B cell (primary cell): Measurements from ENCODE around the gene SPOCD1. TPM values are rescaled to one million over a fixed set of nuclear protein-coding genes. Genes with fewer than 3 reads are reported as not detected.

ENCODE experiments used
- ATAC-seq: fragments of 200-7000 bp; cut with Tn5 transposase; one replicate; pipeline ENCODE4 v1.10.0; 2021; ENCODE audit warnings: low read depth, mild to moderate bottlenecking, moderate number of reproducible peaks, moderate library complexity
- CTCF ChIA-PET: fragments of 350-600 bp; sonication (Branson Sonifier 250); formaldehyde crosslinking; loops from one replicate; lab custom pipeline; 2021; ENCODE audit warnings: antibody characterized with exemption, inconsistent platforms; lab: Charles Lee
- POLR2A ChIA-PET: fragments of 350-600 bp; sonication (Branson Sonifier 250); formaldehyde crosslinking; loops from one replicate; lab custom pipeline; 2021; ENCODE audit warnings: antibody characterized with exemption; lab: Charles Lee
- DNase-seq: peaks from one replicate; pipeline ENCODE4 v3.0.0; 2013
- H2AFZ ChIP-seq: 2 replicates; pipeline ENCODE4 v1.6.1; 2012; ENCODE audit warnings: mild to moderate bottlenecking, low read depth, low read length; ENCODE audit not compliant: insufficient read depth, poor library complexity, severe bottlenecking
- H3K27ac ChIP-seq, 2 donors: 1 replicate in 1 of 2; 2 replicates in 1 of 2; pipeline ENCODE4 v1.5.1; 2012 to 2013; ENCODE audit warnings: low read length in 2 of 2, mild to moderate bottlenecking in 2 of 2, moderate library complexity in 1 of 2
- H3K27me3 ChIP-seq, 4 experiments: fragments of 200-600 bp in 1 of 4; sonication (generic) in 1 of 4; replicated peaks in 1 of 4; 1 replicate in 2 of 4; 2 replicates in 2 of 4; pipeline versions ENCODE4 v1.6.1 to v1.7.0; 2013 to 2016; ENCODE audit warnings: low read length in 3 of 4, mild to moderate bottlenecking in 2 of 4, mixed read lengths in 1 of 4, moderate library complexity in 1 of 4; ENCODE audit not compliant: insufficient read depth in 4 of 4, control insufficient read depth in 3 of 4; ENCODE audit errors: control extremely low read depth in 1 of 4
- H3K36me3 ChIP-seq, 2 experiments: replicated peaks in 1 of 2; 1 replicate in 1 of 2; 2 replicates in 1 of 2; pipeline versions ENCODE4 v1.6.1 to v1.7.1; 2013; ENCODE audit warnings: low read length in 1 of 2; ENCODE audit not compliant: insufficient read depth in 2 of 2, control insufficient read depth in 1 of 2; ENCODE audit errors: control extremely low read depth in 1 of 2, extremely low read depth in 1 of 2
- H3K4me1 ChIP-seq, 2 donors: fragments of 200-600 bp in 1 of 2; sonication (generic) in 1 of 2; 1 replicate in 1 of 2; 2 replicates in 1 of 2; pipeline versions ENCODE4 v1.5.1 to v1.6.1; 2013 to 2017; ENCODE audit warnings: low read length in 2 of 2; ENCODE audit not compliant: control insufficient read depth in 2 of 2, insufficient read depth in 2 of 2
- H3K4me2 ChIP-seq: replicated peaks from 2 replicates; pipeline ENCODE3; 2012; ENCODE audit warnings: mild to moderate bottlenecking, low read depth, low read length; ENCODE audit not compliant: poor library complexity, severe bottlenecking
- H3K4me3 ChIP-seq, 5 experiments: fragments of 200-600 bp in 1 of 5; sonication (generic) in 1 of 5; 1 replicate in 3 of 5; 2 replicates in 2 of 5; pipeline versions ENCODE4 v1.5.1 to v1.7.0; 2011 to 2016; ENCODE audit warnings: low read length in 4 of 5, mild to moderate bottlenecking in 4 of 5, low read depth in 2 of 5, control low read depth in 1 of 5, moderate library complexity in 1 of 5; ENCODE audit not compliant: insufficient read depth in 1 of 5; ENCODE audit errors: control extremely low read depth in 1 of 5, extremely low read depth in 1 of 5
- H3K79me2 ChIP-seq: fragments of 200-600 bp; sonication (generic); one replicate; pipeline ENCODE4 v1.6.0; 2016; ENCODE audit warnings: low read length; ENCODE audit not compliant: control insufficient read depth, insufficient read depth
- H3K9ac ChIP-seq: fragments of 200-600 bp; sonication (generic); 2 replicates; pipeline ENCODE4 v1.6.1; 2017; ENCODE audit warnings: mild to moderate bottlenecking, low read length, moderate library complexity
- H3K9me3 ChIP-seq, 3 donors: one replicate each; pipeline versions ENCODE4 v1.6.1 to v1.7.1; 2013; ENCODE audit warnings: low read length in 2 of 3; ENCODE audit not compliant: control insufficient read depth in 2 of 3, insufficient read depth in 1 of 3; ENCODE audit errors: control extremely low read depth in 1 of 3
- H4K20me1 ChIP-seq: 2 replicates; pipeline ENCODE4 v1.6.0; 2012; ENCODE audit warnings: mild to moderate bottlenecking, low read length; ENCODE audit not compliant: insufficient read depth, control insufficient read depth, poor library complexity, severe bottlenecking
- H3K27ac Mint-ChIP-seq: one replicate; pipeline ENCODE4 v1.8.0; 2021; ENCODE audit warnings: mixed read lengths
- H3K27me3 Mint-ChIP-seq: one replicate; pipeline ENCODE4 v1.8.0; 2021; ENCODE audit warnings: mixed read lengths
- H3K4me1 Mint-ChIP-seq: one replicate; pipeline ENCODE4 v1.8.0; 2021; ENCODE audit warnings: mixed read lengths
- H3K4me3 Mint-ChIP-seq: one replicate; pipeline ENCODE4 v1.8.0; 2021; ENCODE audit warnings: mixed read lengths
- H3K9me3 Mint-ChIP-seq: one replicate; pipeline ENCODE4 v1.8.0; 2022; ENCODE audit warnings: mixed read lengths; ENCODE audit not compliant: insufficient read depth
- EZH2 ChIP-seq: IDR thresholded peaks from 2 replicates; pipeline ENCODE4 v1.6.1; 2012; ENCODE audit warnings: borderline replicate concordance, low read depth, mild to moderate bottlenecking, moderate library complexity, low read length; ENCODE audit not compliant: insufficient read depth, poor library complexity, severe bottlenecking
- WGBS: methylation state at CpG from one replicate; pipeline ENCODE4 v1.1.5; 2013; ENCODE audit warnings: missing lambda C conversion rate; ENCODE audit not compliant: insufficient coverage; 5-methylcytosine and 5-hydroxymethylcytosine counted together
- intact Hi-C: fragments of 100-400 bp; cut with micrococcal nuclease; formaldehyde crosslinking; loops from one replicate; pipeline ENCODE4 v1.10.0; 2022
- polyA plus RNA-seq: library from polyadenylated mRNA; depleted of rRNA; stranded (reverse); fragments of >200 nt; gene quantifications from 2 replicates; pipeline ENCODE4 v1.2.3, GENCODE V29; 2012
- total RNA-seq, 2 donors: library from RNA; stranded (reverse); fragments of 120-200 nt in 1 of 2; gene quantifications; 1 replicate in 1 of 2; 2 replicates in 1 of 2; pipeline versions ENCODE4 v1.2.3 to v1.2.4, GENCODE V29; 2013 to 2022
- TF ChIP-seq, protein P1 (sequence below): fragments of 200-600 bp; IDR thresholded peaks from one replicate; pipeline ENCODE4 v1.8.0; 2022; ENCODE audit warnings: antibody characterized with exemption, mild to moderate bottlenecking

Gene SPOCD1
- total and polyA plus RNA-seq, 2 donors (not counting 1 experiment from before 2014, with no cell fraction given): not detected

GRCh38 chr1:31752258-31752657 lies 63.6 kb downstream of the SPOCD1 start:
- Mint-ChIP-seq H3K4me1 (peaks cover 21% of the 10 kb centered on the region), H3K9me3 (no peaks in the 10 kb centered on the region), H3K27me3 (peaks cover 18% of the 10 kb centered on the region), H3K27ac (no peak overlapping the region), H3K4me3 (no peak overlapping the region)
- no peaks in the 10 kb centered on the region for H4K20me1 ChIP-seq
- 42% methylated on average over 6 of the region's 7 CpGs for WGBS
- H3K4me2 ChIP-seq: no peak overlapping the region
- POLR2A ChIA-PET: no interaction called here
- H3K27me3 ChIP-seq: peaks cover 0 to 28% (median 2%) of the 10 kb centered on the region in 4 experiments
- H3K9me3 ChIP-seq: peaks cover 0 to 11% (median 0%) of the 10 kb centered on the region in 3 donors
- CTCF ChIA-PET: no interaction called here
- DNase-seq (no peak), ATAC-seq (no peak)
- H3K79me2 ChIP-seq: no peaks in the 10 kb centered on the region
- H3K4me3 ChIP-seq: no peak overlapping the region
- H3K36me3 ChIP-seq: no peaks in the 10 kb centered on the region
- TF ChIP-seq EZH2: no peak
- TF ChIP-seq, protein P1, sequence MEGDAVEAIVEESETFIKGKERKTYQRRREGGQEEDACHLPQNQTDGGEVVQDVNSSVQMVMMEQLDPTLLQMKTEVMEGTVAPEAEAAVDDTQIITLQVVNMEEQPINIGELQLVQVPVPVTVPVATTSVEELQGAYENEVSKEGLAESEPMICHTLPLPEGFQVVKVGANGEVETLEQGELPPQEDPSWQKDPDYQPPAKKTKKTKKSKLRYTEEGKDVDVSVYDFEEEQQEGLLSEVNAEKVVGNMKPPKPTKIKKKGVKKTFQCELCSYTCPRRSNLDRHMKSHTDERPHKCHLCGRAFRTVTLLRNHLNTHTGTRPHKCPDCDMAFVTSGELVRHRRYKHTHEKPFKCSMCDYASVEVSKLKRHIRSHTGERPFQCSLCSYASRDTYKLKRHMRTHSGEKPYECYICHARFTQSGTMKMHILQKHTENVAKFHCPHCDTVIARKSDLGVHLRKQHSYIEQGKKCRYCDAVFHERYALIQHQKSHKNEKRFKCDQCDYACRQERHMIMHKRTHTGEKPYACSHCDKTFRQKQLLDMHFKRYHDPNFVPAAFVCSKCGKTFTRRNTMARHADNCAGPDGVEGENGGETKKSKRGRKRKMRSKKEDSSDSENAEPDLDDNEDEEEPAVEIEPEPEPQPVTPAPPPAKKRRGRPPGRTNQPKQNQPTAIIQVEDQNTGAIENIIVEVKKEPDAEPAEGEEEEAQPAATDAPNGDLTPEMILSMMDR: no peak
- no peak overlapping the region for H2AFZ ChIP-seq
- intact Hi-C loops: no loop called here
- H3K9ac ChIP-seq: no peak overlapping the region
- no peak overlapping the region for H3K27ac ChIP-seq
- H3K4me1 ChIP-seq: peaks cover 20 to 27% of the 10 kb centered on the region in 2 donors

DNA sequence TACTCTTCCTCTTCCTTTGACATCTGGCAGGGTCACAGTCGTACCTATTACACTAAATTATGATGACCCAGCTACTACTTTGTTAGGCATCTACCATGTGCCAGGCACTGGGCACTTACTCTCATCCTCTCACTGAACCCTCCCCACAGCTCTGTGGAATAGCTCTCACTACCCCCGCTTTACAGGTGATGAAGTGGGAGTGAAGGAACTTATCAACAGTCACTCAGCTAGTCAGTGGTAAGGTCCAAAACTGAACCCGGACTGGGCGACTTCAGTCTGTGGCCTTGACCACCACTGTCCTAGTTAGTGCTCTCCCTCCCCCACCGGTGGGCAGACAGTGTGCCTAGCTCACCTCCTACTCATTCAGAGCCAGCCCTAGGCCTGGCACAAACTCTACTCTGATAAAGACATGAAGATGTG lies 64.0 kb downstream of the SPOCD1 start:
- Histone ChIP-seq H3K27me3 (peaks cover 0 to 28% (median 2%) of the 10 kb centered on the region in 4 experiments), H3K79me2 (no peaks in the 10 kb centered on the region), H2AFZ (no peak overlapping the region), H3K9me3 (peaks cover 0 to 11% (median 0%) of the 10 kb centered on the region in 3 donors), H4K20me1 (no peaks in the 10 kb centered on the region), H3K36me3 (no peaks in the 10 kb centered on the region), H3K9ac (no peak overlapping the region), H3K4me2 (no peak overlapping the region), H3K4me3 (no peak overlapping the region), H3K27ac (no peak overlapping the region), H3K4me1 (peaks cover 20 to 30% of the 10 kb centered on the region in 2 donors)
- H3K4me3 Mint-ChIP-seq: no peak overlapping the region
- H3K9me3 Mint-ChIP-seq: no peaks in the 10 kb centered on the region
- TF ChIP-seq, protein P1: no peak
- no peak for TF ChIP-seq EZH2
- no peak for ATAC-seq
- ChIA-PET CTCF (interaction anchor here (1.2 kb wide), 1 partner anchor 37 kb away, joined by 3 read pairs; no protein-coding TSS in a partner anchor), POLR2A (no interaction called here)
- no peak overlapping the region for H3K27ac Mint-ChIP-seq
- no peak for DNase-seq
- 29% methylated on average over 1 of the region's 5 CpGs for WGBS
- intact Hi-C loops: no loop called here
- H3K27me3 Mint-ChIP-seq: peaks cover 18% of the 10 kb centered on the region
- peaks cover 24% of the 10 kb centered on the region for H3K4me1 Mint-ChIP-seq
